ENCODE measurements around the gene TMEM255B.

DNA sequence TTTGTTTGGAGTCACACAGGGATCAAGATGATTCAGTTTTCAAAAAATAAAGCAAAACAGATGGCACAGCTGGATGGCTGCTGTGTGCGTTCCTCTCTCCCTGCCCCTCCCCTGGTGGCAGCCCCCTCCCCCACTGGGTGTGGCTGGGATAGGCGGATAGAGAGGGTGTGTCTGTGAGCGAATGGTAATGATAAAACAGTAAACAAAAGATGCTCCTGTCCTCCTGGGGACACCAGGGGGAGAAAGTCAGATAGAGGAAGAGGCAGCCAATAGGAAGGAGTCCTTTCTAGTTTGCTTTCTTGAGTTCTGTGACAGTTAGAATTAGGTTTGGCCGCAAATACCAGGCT, 6.5 kb downstream of the TMEM255B start:
- TF ChIP-seq, protein P1, sequence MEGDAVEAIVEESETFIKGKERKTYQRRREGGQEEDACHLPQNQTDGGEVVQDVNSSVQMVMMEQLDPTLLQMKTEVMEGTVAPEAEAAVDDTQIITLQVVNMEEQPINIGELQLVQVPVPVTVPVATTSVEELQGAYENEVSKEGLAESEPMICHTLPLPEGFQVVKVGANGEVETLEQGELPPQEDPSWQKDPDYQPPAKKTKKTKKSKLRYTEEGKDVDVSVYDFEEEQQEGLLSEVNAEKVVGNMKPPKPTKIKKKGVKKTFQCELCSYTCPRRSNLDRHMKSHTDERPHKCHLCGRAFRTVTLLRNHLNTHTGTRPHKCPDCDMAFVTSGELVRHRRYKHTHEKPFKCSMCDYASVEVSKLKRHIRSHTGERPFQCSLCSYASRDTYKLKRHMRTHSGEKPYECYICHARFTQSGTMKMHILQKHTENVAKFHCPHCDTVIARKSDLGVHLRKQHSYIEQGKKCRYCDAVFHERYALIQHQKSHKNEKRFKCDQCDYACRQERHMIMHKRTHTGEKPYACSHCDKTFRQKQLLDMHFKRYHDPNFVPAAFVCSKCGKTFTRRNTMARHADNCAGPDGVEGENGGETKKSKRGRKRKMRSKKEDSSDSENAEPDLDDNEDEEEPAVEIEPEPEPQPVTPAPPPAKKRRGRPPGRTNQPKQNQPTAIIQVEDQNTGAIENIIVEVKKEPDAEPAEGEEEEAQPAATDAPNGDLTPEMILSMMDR (optimal IDR thresholded peaks at IDR 0.05 in 1 of 3, IDR thresholded peaks at IDR 0.05 in 1 of 3, conservative IDR thresholded peaks at IDR 0.05 in 1 of 3; ENCODE audit: extremely low read depth in 1 of 3, insufficient read depth in 2 of 3, low read length in 3 of 3): no peak
- TF ChIP-seq EZH2 (IDR thresholded peaks at IDR 0.05; ENCODE audit: low read length): no peak
